GM23248 (cell line): ENCODE measurements around the gene ABCC10.

ENCODE experiments used
- EZH2 ChIP-seq: fragments of 200-600 bp; sonication (generic); IDR thresholded peaks from 2 replicates; pipeline ENCODE4 v1.6.1; 2018; ENCODE audit warnings: antibody characterized with exemption, mild to moderate bottlenecking; ENCODE audit not compliant: insufficient read depth, poor library complexity, severe bottlenecking
- EZH2phosphoT487 ChIP-seq: fragments of 200-600 bp; sonication (generic); IDR thresholded peaks from 2 replicates; pipeline ENCODE4 v1.6.1; 2018; ENCODE audit warnings: antibody characterized with exemption, moderate library complexity, mild to moderate bottlenecking, low read depth; ENCODE audit not compliant: insufficient read depth

DNA sequence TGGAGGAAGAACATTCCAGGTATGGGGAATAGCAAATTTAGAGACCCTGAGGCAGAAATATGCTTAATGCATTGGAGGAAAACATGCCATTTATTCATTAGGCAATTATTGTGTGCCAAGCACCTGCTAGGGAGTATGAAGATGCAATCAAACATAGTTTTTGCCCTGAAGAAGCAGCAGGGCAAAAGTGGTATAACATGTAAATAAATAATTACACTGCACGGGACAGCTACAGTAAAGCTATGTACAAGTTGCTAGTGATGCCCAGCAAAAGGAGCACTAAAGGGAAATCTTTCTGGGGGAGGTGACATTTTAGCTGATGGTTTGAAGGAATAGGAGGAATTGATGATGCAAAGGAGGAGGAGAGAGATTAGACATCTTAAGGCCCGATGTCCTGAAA is 49.4 kb downstream of the ABCC10 start:
- no peak for TF ChIP-seq EZH2
- TF ChIP-seq EZH2phosphoT487: no peak
